NCI-H82 (cell line): ENCODE measurements around the gene PAQR8.
"Not testable (repeated sequence)": the region's sequence is repeated elsewhere in the genome, so short reads cannot be mapped to it uniquely, and the experiment has no call there.

Source experiments
- DNase-seq: peaks from one replicate; lab custom pipeline; 2025; lab: John Stamatoyannopoulos, UW

PAQR8 gene

DNA sequence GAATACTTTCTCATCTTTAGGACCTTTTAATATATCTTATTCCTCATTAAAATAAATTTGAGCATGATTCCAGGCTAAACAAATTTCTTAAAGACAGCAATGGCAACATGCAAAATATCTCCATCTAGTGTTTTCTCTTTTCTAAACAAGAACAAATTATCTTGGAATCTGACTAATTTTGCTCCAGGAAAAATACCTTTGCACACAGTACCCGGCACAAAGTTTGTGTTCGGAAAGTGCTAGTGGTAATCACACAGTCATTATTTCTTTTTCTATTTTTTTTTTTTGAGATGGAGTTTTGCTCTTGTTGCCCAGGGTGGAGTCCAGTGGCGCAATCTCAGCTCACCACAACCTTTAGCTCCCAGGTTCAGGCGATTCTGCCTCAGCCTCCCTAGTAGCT, 50.0 kb downstream of the PAQR8 start:
- no peak for DNase-seq

DNA sequence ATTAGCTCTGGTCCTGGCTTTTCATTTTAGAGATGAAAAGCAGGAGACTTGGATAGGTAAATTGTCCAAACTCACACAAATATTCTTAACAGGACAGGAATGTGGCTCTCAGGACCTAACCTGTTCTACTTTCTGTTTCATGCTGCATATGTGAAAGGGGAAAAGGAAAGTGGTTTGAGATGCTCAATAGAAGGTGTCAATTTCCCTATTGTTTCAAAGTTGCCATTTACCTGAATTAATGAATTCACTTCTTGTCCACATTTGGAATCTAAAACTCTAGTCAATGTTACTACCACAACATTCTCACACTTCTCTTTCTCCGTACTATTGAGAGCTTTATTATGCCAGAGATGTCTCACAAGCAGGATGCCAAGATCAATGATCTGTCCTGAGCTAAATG, 53.4 kb downstream of the PAQR8 start:
- DNase-seq: no peak

DNA sequence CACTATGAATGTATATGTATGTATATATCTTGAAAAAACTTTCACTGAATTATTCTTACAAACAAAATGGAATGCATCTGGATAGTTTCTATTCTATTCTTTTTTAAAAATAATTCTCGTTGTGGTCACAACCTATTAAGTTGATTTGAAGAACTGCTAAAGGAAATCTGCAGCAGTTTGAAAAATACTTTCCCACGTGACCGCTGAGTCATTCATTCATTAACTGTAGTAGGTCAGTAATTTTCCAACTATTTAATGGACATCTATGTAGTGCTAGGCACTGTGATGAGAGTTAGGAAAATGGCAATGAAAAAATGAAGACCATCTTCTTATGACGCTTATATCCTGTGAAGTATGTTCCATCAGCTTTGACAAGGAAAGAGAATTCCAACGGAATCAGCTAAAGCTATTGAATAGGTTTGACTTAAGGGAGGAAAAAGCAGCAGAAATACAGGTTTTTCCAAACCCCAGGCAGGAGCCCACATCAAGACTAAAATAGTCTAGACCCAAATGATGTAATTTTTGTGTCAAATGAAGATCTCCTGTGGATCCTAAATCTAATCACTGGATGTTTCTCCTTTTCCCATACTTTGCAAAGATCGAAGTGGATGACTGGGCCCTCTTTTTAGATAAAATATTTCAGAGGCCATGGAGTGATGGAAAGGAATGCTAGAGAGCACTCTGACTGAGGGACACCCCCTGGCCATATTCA, 54.1 kb downstream of the PAQR8 start:
- no peak for DNase-seq

DNA sequence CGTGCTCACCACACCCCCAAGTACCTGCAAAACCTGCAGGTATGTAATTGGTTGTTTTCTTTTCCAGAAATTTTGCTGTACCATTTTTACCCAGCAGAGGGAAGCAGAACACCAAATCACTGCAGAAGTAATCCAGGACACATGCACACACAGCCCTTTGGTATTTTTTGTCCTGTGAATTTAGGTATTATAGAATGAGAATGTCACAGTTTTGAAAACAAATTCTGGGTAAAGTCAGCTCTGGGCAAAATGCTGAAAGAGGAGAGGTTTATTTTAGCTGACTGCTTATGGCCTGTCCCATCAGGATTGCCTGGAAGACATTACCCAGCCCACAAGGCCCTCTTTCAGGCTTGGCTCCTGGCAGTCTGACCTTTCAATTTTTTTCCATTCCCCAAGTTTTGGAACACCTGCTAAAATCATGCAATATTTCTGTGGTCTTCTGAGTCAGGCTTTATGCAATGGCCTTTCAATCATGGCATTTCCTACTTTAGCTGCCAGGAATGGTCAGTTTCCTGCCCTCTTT, 54.7 kb downstream of the PAQR8 start:
- peak; percentile 82 for DNase-seq

DNA sequence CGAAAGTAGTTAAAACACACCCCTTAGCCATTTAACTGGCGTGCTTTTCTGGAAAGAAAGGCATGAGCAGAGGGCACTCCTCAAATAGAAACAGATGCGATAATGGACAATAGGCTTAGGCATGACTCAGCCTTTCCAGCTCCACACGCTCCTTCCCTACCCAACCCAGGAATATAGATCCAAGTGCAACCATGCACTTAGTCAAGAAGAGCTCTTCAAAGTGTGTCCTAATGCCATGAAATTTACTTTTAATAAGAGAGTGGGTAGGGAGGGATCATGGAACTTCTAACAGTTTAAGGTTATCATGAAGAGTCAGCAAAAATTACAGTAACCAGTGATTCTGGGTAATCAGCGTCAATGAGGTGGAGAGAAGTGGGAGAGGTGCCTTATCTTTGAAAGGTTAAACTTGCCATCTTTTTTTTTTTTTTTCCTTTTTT, 55.7 kb downstream of the PAQR8 start:
- peak; percentile 84 for DNase-seq

DNA sequence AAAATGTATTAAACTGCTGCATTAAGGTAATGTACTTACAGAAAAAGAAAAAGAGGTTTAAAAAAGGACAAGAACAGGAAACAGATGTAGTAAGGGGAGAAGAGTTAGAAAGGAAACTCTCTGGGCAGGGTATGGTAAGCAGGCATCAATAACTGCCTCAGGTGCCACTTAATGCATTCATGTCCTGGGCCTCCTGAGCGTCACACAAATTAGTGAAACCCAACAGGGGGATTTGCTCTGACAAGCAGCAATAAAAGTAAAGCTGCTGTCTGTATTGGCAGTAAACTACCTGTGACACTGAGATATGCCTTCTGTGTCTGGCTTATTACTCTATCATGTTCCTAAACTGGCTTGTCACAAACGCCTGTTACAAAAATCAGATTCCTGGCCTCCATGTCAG, 56.7 kb downstream of the PAQR8 start:
- peak; percentile 41 for DNase-seq

DNA sequence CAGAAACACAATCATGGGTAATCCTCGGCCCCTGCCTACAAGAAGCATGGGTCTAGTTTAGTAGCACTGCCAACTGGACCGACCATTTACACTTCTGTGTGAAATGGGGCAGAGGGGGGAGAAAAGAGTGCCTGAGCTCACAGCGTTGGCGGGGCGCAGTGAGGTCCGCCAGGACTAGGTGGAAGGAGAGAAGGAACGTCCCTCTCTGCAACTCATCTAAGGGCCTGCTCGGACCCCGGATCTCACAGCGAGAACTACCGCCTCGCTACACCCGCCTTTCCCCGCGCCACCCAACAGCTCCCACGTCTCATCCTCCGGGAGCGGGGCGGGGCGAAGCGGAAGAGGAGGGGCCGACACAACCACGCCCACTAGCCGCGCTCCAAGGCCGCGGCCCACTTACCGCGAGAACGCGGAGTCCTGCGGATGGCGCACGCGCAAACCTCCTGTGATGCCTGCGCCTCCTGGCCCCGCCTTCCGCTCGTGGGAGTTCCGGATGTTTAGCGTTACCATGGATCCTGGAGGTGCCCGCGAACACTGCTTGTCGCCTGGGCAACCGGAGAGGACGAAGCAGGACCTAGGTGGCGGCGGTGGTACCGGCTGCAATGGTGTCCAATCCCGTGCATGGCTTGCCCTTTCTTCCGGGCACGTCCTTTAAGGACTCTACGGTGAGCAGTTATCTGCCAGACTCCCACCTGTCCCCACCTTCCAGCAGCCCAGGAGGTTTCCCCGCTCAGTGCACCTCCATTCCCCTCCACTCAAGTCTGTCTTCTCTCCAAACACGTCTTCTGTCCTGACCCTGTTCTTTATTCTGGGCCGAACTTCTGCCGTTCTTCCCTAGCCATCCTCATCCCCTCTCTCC, 58.1 kb downstream of the PAQR8 start, which contains the start of gene EFHC1:
TSS of gene EFHC1 (plus strand) at position 534 of the 859 bp plus-strand sequence. CDS start at position 603, 69 bp downstream.
- DNase-seq: peak; percentile 99

DNA sequence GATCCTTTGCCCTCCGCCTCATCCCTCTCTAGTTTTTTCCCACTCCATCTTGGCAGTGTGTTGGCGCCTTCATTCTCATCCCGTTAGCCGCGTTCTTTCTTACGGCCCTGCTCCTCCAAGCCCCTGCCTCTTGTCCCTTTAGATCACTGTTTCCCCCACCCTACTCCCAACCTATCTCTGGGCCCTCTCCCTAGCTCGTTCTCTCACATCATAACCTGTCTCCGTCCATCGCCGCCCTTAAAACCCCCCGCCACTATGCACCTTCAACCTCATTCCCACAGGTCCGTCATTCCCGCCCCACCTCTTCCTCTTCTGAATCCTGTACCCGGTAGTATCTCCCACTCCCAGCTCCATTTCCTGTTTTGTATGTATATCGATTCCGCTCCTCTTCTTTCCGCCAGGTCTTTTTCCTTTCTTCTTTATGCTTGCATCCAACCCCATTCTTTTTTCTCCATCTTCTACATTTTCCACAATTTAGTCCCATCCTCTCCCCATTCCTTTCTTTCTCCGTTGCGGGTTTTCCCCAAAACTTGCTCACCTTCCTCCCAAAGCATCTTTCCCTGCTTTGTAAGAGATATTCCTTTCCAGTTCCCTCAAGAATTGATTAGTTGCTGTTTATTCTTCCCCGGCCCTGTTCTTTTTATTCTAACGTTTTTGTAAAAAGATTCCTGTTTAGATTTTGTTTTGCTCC, 58.9 kb downstream of the PAQR8 start:
- DNase-seq: peak; percentile 85

DNA sequence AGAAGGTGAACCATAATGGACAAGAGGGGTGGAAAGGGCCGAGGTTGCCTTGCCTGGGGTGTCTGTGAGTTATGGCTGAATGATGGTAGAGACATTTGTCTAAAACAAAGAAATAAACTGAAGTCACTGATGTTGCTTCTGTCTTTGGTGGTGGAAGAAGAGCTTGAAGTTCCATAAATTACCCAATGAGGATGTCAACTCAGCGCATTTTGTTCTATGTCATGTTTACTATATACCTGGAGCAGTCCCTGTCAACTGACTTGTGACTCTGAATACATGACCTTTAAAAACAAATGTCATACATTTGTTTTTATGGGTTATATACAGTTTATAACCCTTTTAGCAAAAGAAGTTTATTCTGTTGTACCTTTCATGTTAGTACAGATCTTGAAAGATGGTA, 60.2 kb downstream of the PAQR8 start:
- DNase-seq: no peak

DNA sequence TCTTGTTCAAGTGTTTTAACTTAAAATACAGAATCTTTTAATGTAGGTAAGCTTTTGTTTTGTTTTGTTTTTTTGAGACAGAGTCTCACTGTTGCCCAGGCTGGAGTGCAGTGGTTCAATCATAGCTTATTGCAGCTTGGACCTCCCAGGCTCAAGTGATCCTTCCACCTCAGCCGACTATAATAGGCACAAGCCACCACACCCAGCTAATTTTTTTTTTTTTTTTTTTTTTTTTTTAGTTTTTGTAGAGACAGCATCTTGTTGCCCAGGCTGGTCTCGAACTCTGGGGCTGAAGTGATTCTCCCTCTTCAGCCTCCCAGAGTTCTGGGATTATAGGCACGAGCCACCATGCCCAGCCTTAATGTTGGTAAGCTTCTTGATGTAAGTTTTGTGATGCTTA, 61.5 kb downstream of the PAQR8 start:
- no peak for DNase-seq

DNA sequence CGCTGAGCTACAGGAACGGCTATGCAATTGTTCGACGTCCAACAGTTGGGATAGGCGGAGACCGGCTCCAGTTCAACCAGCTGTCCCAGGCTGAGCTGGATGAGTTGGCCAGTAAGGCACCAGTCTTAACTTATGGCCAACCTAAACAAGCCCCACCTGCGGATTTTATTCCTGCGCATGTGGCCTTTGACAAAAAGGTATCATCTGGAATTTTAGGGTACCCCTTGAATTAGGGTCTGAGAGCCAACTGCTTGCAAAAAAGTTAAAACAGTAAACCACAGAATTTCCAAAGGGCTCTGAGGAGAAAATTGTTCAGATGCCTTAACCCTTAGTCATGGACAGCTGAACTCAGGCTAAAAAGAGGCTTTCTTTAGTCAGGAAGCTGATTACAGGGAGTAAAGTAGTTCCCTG, 62.0 kb downstream of the PAQR8 start:
- no peak for DNase-seq

DNA sequence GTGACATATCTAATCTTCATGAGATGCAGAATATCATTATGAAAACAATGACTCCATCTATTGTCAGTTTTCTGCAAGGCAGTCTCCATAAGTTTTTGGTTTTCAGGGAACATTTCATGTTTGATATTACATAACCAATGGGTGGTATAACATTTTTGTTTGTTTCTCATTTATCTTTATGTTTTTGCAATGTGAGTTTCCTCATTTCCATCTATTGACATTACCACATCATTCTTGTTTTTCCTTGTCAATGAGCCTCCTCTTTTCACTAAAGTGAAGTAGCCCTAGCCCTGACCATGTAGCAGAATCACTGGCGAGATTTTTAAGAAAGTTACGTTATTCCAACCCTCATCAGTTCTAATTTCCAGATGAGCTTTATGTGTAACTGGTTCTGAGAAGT, 62.6 kb downstream of the PAQR8 start:
- DNase-seq: no peak

DNA sequence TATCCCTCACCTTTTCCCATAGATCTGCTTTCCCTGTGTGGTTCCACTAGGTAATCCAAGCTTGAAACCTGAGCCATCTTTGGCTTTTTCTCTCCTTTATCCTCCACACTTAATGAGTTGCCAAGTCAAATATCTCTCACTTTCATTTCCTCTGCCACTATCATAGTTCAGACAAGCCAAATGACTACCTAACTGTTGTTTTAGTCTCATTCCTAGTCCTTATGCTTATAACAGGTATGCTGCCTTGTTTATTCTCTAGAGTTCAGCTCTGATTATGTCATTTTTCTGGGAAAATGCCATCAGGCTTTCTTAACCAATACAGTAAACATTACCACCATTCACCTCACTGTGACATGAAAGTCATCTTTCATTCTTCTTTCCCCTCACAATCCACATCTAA, 64.7 kb downstream of the PAQR8 start:
- no peak for DNase-seq

DNA sequence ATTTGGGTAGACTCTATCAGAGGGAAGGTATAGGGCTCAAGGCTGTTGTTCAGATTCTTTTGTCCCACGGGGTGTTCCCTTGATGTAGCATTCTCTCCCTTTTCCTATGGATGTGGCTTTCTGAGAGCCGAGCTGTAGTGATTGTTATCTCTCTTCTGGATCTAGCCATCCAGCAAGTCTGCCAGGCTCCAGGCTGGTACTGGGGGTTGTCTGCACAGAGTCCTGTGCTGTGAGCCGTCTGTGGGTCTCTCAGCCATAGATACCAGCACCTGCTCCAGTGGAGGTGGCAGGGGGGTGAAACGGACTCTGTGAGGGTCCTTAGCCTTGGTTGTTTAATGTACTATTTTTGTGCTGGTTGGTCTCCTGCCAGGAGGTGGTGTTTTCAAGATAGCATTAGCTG, 71.3 kb downstream of the PAQR8 start:
- not testable (repeated sequence) for DNase-seq

DNA sequence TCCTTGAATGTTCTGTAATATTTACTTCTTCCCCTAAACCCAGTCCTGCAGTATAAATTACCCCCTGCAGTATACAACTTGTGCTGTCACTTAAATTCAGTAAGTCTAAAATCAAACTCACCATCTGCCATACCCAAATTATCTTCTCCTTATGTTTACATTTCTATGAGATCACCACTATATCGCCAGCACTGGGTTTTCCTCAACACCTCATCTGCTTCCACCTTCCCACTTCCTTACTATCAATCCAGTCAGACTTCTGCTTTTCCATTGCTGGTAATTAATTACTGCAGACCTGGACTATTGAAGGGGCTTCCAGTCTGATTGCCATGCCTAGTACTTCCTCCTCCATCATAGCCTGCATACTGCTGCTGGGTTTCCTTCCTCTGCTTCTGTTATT, 73.4 kb downstream of the PAQR8 start:
- DNase-seq: no peak

DNA sequence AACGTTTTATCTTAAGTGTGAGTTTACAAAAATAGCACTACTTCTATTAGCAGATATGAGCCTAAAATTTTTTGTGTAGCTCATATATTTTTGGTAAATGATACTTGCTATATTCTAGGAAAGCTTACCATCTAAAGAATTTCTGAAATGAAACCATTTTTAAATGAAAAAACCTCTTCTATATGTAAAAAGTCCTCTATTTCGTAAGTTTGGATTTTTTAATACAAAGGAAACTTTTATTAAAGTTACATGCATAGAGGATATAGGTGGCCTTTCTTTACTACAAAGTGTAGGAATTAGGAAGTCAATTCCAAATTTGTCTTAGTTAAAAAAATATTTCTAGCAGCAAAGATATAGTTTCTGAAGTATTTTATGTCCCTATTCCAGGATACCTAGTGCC, 77.0 kb downstream of the PAQR8 start:
- no peak for DNase-seq

DNA sequence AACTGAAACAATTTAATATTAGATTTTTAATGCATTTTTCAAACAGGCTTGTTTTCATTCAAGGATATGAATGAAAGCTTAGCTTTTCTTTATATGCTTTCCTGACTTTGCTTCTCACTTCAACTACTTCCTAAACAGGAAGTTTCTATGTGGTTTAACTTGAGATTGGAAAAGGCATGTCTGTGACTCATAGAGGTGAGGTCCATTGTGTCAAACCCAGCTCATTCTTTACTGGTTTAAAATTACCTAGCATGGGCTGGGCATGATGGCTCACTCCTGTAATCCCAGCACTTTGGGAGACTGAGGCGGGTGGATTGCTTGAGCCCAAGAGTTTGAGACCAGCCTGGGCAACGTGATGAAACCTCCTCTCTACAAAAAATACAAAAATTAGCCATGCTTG, 92.6 kb downstream of the PAQR8 start:
- no peak for DNase-seq

DNA sequence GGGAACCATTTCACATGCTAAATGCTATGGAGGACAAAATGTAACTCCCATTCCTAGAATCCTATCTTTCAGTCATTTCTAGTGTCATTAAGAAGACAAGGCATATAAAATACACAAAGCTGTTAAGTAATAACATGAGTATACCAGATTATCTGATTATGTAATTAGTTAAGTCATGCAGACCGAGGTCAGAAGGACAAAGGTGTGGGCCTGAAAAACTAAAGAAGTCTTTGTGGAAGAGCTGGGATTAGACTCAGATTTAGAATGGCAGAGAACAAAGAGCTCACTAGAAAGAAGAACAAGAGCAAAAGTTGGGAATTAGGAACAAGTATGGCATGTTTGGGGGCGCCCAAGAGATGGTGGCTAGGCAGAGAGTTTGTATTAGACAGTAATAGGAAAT, 95.1 kb downstream of the PAQR8 start:
- DNase-seq: peak; percentile 88
